Small intestine (tissue), 7 donors: ENCODE results near the gene BACH2. TPM values are rescaled to one million over a fixed set of nuclear protein-coding genes. Genes with fewer than 3 reads are reported as not detected.
"Not testable (repeated sequence)": the region's sequence is repeated elsewhere in the genome, so short reads cannot be mapped to it uniquely, and the experiment has no call there.

Source experiments
- DNase-seq, 2 donors: peaks; one replicate each; pipeline versions ENCODE4 v3.0.0 to v3.0.0-alpha.2; 2013
- FAIRE-seq: peaks from 2 replicates; lab custom pipeline; 2012; peaks lifted over from hg19 to GRCh38; lab: Jason Lieb, UNC
- H3K27ac ChIP-seq, 3 donors: one replicate each; pipeline ENCODE4 v1.5.1; 2013; ENCODE audit warnings: low read length in 2 of 3, mild to moderate bottlenecking in 2 of 3, control low read depth in 1 of 3, inconsistent platforms in 1 of 3, low read depth in 1 of 3, moderate library complexity in 1 of 3
- H3K27me3 ChIP-seq, 3 donors: one replicate each; pipeline ENCODE4 v1.6.1; 2013; ENCODE audit warnings: low read length in 3 of 3, inconsistent platforms in 1 of 3; ENCODE audit not compliant: control insufficient read depth in 3 of 3, insufficient read depth in 3 of 3
- H3K36me3 ChIP-seq, 3 donors: one replicate each; pipeline ENCODE4 v1.6.1; 2013; ENCODE audit warnings: low read length in 3 of 3, inconsistent platforms in 1 of 3, low read depth in 1 of 3, mild to moderate bottlenecking in 1 of 3, moderate library complexity in 1 of 3; ENCODE audit not compliant: control insufficient read depth in 3 of 3, insufficient read depth in 2 of 3
- H3K4me1 ChIP-seq, 3 donors: one replicate each; pipeline ENCODE4 v1.6.1; 2013; ENCODE audit warnings: low read length in 2 of 3, inconsistent platforms in 1 of 3, low read depth in 1 of 3, mild to moderate bottlenecking in 1 of 3, moderate library complexity in 1 of 3; ENCODE audit not compliant: control insufficient read depth in 3 of 3, insufficient read depth in 2 of 3
- H3K4me3 ChIP-seq, 3 donors: one replicate each; pipeline ENCODE4 v1.5.1; 2013; ENCODE audit warnings: low read length in 3 of 3, control low read depth in 1 of 3, inconsistent platforms in 1 of 3, low read depth in 1 of 3, mild to moderate bottlenecking in 1 of 3, moderate library complexity in 1 of 3
- H3K9me3 ChIP-seq, 2 donors: one replicate each; pipeline ENCODE4 v1.6.1; 2013; ENCODE audit warnings: low read depth in 1 of 2, low read length in 1 of 2; ENCODE audit not compliant: control insufficient read depth in 2 of 2, insufficient read depth in 1 of 2
- WGBS, 3 donors: extraction: QIAGEN DNeasy Blood & Tissue Kit; methylation state at CpG; one replicate each; pipeline ENCODE4 v1.1.7; 2013; 5-methylcytosine and 5-hydroxymethylcytosine counted together
- polyA plus RNA-seq, 4 donors: library from polyadenylated mRNA; stranded (reverse) in 3 of 4; unstranded in 1 of 4; fragments of 200-250 nt in 3 of 4; fragments of 120-200 nt in 1 of 4; gene quantifications; one replicate each; pipeline versions ENCODE4 v1.2.1 to v1.2.3, GENCODE V29; 2013
- donor health status: healthy with polysubstance abuse.
- donor health status: control.
- donor health status: control.
- donor health status: Bipolar disorder and iron deficiency.
- donor health status: healthy.

BACH2 gene
- polyA plus RNA-seq, 4 donors: under 0.01 to 1.4 (median 0.67) TPM; not detected in 1

DNA sequence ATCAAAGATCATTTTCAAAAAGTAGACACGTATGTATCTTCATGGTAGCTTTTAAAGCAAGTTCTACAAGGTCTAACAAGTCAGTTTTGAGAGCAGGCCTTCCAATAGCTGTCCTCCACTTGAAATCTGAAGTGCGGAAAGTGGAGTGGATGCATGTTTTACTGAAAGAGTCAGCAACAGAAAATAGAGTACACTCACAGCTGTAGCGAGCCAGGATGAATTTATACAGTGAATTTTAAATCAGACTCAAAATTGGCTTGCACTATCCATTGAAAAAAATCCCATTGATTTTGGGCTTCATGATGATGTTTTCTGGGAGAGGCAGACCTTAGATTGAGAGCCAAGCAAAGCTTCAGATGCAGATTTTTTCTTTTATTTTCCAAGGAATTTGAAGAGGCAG lies 321.8 kb downstream of the BACH2 start:
- Histone ChIP-seq H3K4me1 (no peaks in the 10 kb centered on the region), H3K27me3 (no peaks in the 10 kb centered on the region), H3K36me3 (no peaks in the 10 kb centered on the region), H3K4me3 (no peak overlapping the region), H3K27ac (no peak overlapping the region), H3K9me3 (no peaks in the 10 kb centered on the region)
- 68 to 73% (median 69%) methylated on average over 3 of the region's 3 CpGs for WGBS, 3 donors
- DNase-seq: no peak
- FAIRE-seq: no peak

DNA sequence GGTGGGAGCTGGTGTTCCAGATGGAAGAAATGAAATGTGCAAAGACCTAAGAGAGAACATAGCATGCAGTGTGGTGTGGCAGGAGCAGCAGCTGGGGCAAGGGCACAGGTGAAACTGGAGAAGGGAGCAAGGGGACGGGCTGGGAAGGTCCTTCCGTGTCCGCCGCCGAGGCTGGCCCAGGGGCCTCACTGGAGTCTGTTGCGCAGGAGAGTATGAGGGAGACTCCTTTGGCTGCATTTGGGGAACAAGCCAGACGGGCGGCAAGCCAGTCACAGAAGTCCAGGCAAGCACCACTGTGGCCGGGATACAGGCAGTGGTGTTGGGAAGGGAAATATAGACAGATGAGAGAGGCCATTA lies 324.6 kb downstream of the BACH2 start:
- Histone ChIP-seq H3K4me3 (no peak overlapping the region), H3K27ac (no peak overlapping the region), H3K4me1 (no peaks in the 10 kb centered on the region), H3K27me3 (no peaks in the 10 kb centered on the region), H3K36me3 (no peaks in the 10 kb centered on the region), H3K9me3 (no peaks in the 10 kb centered on the region)
- 89 to 95% (median 89%) methylated on average over 8 to 9 of the region's 9 CpGs for whole genome bisulfite sequencing, 3 donors
- DNase-seq: no peak
- FAIRE-seq: no peak

DNA sequence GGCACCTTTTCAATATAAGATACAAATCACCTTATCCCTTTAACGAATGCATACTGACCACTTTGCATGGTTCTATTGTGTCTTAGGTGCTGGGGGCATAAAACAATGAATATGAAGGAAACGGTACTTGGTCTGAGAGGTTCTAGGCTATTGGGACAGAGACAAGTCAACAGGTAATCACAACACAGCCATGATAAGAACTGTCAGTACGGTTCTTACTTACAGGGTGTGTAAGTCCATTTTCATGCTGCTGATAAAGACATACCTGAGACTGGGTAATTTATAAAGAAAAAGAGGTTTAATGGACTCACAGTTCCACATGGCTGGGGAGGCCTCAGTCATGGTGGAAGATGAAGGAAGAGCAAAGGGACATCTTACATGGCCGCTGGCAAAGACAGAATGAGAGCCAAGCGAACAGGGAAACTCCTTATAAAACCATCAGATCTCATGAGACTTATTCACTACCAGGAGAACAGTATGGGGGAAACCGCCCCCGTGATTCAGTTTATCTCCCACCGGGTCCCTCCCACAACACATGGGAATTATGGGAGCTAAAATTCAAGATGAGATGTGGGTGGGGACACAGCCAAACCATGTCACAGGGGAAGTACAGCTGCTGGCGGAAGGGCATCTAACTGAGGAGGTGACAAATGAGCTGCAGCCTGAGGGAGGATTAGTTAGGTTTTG lies 325.2 kb downstream of the BACH2 start:
- not testable (repeated sequence) for H3K36me3 ChIP-seq, H3K4me3 ChIP-seq, H3K4me1 ChIP-seq, H3K9me3 ChIP-seq, DNase-seq, H3K27ac ChIP-seq, FAIRE-seq, H3K27me3 ChIP-seq
- WGBS, 3 donors: 75 to 85% (median 82%) methylated on average over 9 of the region's 9 CpGs

DNA sequence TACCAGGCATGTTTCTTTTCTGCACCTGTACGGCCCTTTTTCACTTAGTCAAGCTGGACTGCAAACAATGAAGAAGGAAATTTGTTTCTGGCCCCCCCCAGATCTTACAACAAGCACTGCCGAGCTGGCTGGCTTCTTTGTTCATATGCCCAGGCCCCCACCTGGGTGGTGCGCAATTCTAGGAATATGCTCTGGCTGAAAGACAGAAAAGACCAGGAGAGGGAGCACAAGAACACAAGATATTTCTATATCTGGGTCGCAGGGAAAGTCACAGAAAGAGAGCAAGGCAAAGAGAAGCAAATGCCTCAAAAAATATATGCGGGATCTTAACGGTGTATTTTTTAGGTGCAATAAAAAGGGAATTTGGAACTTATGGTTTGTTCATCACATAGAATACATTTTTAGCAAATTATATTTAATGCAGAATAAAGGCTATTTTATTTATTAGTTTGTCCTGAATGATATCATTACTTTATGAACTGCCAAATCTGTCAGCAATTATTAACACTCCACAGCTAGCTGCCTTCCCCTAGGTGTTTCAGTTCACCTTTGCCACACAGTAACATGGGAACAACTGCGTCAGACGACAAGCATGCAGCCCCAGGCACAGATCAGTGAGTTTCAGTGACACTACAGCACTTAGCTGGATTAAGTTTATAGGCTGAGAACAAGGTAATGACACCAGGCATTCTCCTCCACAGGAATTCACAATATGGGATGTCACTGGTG lies 325.9 kb downstream of the BACH2 start:
- no peaks in the 10 kb centered on the region for H3K4me1 ChIP-seq
- H3K4me3 ChIP-seq: no peak overlapping the region
- FAIRE-seq (no peak), DNase-seq (peak; percentile 24 to 27)
- no peak overlapping the region for H3K27ac ChIP-seq
- 26 to 43% (median 39%) methylated on average over 8 of the region's 8 CpGs for WGBS, 3 donors
- H3K27me3 ChIP-seq: no peaks in the 10 kb centered on the region
- H3K9me3 ChIP-seq: no peaks in the 10 kb centered on the region
- H3K36me3 ChIP-seq: no peaks in the 10 kb centered on the region

DNA sequence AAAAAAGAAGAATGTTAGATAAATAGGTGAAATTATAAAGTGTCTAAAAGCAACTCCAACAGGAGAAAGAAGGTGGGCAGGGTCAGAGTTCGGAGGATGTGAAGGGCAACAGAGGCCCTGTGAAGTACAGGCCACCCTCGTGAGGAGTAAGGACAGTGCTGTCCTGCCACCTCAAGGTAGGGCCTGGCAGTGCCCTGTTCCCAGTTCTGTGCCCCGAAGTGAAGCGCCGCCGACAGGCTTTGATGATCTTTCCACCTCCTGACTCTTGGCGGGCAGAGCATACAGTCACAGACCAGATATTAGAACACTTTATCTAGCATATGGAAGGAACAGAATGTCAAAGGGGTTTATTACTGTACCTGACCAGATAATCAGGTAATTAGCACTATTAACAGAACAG lies 326.6 kb downstream of the BACH2 start:
- 67 to 85% (median 76%) methylated on average over 7 of the region's 7 CpGs for WGBS, 3 donors
- H3K27ac ChIP-seq: no peak overlapping the region
- H3K4me1 ChIP-seq: no peaks in the 10 kb centered on the region
- no peaks in the 10 kb centered on the region for H3K27me3 ChIP-seq
- DNase-seq: no peak
- no peak for FAIRE-seq
- no peaks in the 10 kb centered on the region for H3K36me3 ChIP-seq
- H3K9me3 ChIP-seq: no peaks in the 10 kb centered on the region
- H3K4me3 ChIP-seq: no peak overlapping the region

DNA sequence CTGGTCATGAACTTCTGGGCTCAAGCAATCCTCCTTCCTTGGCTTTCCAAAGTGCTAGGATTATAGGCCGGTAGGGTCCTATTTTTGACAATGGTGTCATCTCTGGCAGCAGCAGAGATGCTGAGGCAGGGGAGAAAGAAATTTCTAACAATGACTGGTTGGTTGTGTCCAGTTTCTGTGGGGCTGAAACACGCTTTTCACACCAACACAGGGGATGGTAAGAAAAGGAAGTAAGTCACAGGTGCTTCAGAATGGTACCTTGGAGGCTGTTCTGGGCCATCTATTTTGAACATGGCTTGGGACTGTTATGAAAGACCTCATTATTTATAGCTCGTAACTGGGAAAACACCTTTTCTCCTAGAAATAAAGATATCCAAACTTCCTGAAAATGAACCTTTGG lies 329.7 kb downstream of the BACH2 start:
- Histone ChIP-seq H3K9me3 (no peaks in the 10 kb centered on the region), H3K36me3 (no peaks in the 10 kb centered on the region), H3K4me1 (no peaks in the 10 kb centered on the region), H3K27ac (no peak overlapping the region), H3K27me3 (no peaks in the 10 kb centered on the region), H3K4me3 (no peak overlapping the region)
- DNase-seq (no peak), FAIRE-seq (no peak)
- WGBS, 3 donors: 72 to 91% (median 75%) methylated on average over 3 of the region's 3 CpGs

DNA sequence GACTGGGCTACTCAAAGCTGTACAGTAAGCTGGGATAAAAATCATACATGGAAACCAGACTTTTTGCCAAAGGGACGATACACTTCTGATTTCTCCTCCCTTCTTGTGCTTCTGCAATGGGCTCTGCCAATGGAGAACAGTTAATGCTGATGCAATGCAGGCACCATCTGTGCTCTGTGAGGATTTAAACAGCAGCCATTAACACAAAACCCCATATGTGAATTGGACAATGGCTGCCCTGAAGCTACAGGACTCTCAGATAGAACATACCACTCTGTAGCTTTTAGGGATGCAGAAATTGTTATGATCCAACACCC lies 330.5 kb downstream of the BACH2 start:
- Histone ChIP-seq H3K4me3 (no peak overlapping the region), H3K36me3 (no peaks in the 10 kb centered on the region), H3K27ac (no peak overlapping the region), H3K27me3 (no peaks in the 10 kb centered on the region), H3K4me1 (no peaks in the 10 kb centered on the region), H3K9me3 (no peaks in the 10 kb centered on the region)
- 74 to 81% (median 78%) methylated on average over 1 of the region's 1 CpG for WGBS, 3 donors
- FAIRE-seq (no peak), DNase-seq (no peak)

DNA sequence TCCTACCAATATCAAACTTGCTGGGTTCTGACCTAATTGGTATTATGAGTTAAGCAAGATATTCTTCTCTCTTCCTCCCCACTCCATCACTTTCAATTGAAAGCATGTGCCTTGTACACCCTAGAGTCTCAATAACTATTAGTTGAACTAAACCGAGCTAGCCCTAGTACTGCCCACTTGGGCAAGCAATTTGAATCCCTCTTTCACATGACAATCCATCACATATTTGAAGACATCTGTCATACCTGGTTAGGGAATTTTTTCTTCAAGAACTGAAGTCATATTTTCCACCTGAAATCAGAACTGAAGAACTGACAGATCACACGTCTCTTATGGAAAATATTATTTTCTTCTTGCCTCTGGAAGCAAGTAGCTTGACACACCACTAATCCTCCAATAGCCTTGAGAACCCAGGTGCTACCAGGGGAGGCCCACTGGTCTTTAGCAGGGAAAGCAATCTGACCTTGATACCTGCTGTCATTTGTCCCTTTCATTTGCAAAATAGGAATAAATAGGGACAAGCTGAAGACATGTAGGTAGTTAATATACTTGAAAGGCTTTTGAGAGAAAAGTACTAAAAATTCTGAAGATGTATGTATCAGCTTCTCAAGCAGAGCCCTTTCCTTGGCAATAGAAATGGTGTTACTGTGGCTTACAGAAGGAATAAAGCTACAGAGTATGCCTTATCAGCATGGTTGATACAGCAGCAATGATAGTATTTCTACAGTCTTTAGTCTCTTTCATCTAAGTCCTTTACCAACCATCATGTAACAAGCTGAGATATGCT lies 331.0 kb downstream of the BACH2 start:
- no peak for DNase-seq
- 76 to 83% (median 81%) methylated on average over 2 of the region's 2 CpGs for WGBS, 3 donors
- Histone ChIP-seq H3K4me1 (no peaks in the 10 kb centered on the region), H3K4me3 (no peak overlapping the region), H3K27ac (no peak overlapping the region), H3K36me3 (no peaks in the 10 kb centered on the region), H3K9me3 (no peaks in the 10 kb centered on the region), H3K27me3 (peaks cover 0 to 2% (median 0%) of the 10 kb centered on the region in 3 donors)
- no peak for FAIRE-seq
